GM12878 (cell line): Measurements from ENCODE around the gene ZNF512. TPM values are rescaled to one million over a fixed set of nuclear protein-coding genes. Genes with fewer than 3 reads are reported as not detected.

ENCODE experiments used
- ATAC-seq: fragments of 200-7000 bp; cut with Tn5 transposase; 3 replicates; pipeline ENCODE4 v1.9.1; 2020; ENCODE audit warnings: mild to moderate bottlenecking, moderate library complexity
- BruUV-seq: library from RNA; stranded (reverse); fragments of 400-500 nt; replicated peaks from 2 replicates; lab custom pipeline; 2021; lab: Mats Ljungman, UMichigan
- CTCF ChIA-PET: fragments of 300-600 bp; sonication (Branson Sonifier 250); formaldehyde crosslinking; extraction: SDS; loops from one replicate; lab custom pipeline; 2021; ENCODE audit warnings: inconsistent platforms; lab: Yijun Ruan, JAX
- POLR2A ChIA-PET: fragments of 350-600 bp; formaldehyde crosslinking; extraction: SDS; loops from one replicate; lab custom pipeline; 2021; ENCODE audit warnings: inconsistent platforms; lab: Charles Lee
- RAD21 ChIA-PET: fragments of 300-600 bp; sonication (Branson Sonifier 250); formaldehyde crosslinking; loops from one replicate; lab custom pipeline; 2023; ENCODE audit warnings: antibody characterized with exemption; ENCODE audit not compliant: unreplicated experiment; lab: Charles Lee
- SMC1A ChIA-PET: fragments of 300-600 bp; sonication (Branson Sonifier 250); formaldehyde crosslinking; loops from one replicate; lab custom pipeline; 2023; ENCODE audit not compliant: unreplicated experiment, uncharacterized antibody; lab: Charles Lee
- DNase-seq: peaks from one replicate; pipeline ENCODE4 v3.0.0-alpha.2; 2011; ENCODE audit warnings: low read depth, low spot score
- FAIRE-seq: peaks from 3 replicates; lab custom pipeline; 2011; peaks lifted over from hg19 to GRCh38; lab: Jason Lieb, UNC
- H2AFZ ChIP-seq: 2 replicates; pipeline ENCODE4 v1.6.0; 2011; ENCODE audit warnings: low read depth, low read length, control low read depth; ENCODE audit not compliant: control insufficient read depth
- H3K27ac ChIP-seq: 2 replicates; pipeline ENCODE4 v1.5.1; 2011; ENCODE audit warnings: control low read depth; ENCODE audit not compliant: control insufficient read depth, insufficient read depth
- H3K27me3 ChIP-seq, 2 experiments: replicated peaks in 1 of 2; 2 replicates each; pipeline versions ENCODE4 v1.6.0 to v1.6.1; 2011; ENCODE audit warnings: low read length in 1 of 2; ENCODE audit not compliant: control insufficient read depth in 2 of 2, insufficient read depth in 2 of 2
- H3K36me3 ChIP-seq, 2 experiments: 2 replicates each; pipeline ENCODE4 v1.5.1; 2011; ENCODE audit warnings: low read length in 1 of 2; ENCODE audit not compliant: control insufficient read depth in 2 of 2, insufficient read depth in 2 of 2
- H3K4me1 ChIP-seq: 2 replicates; pipeline ENCODE4 v1.6.1; 2011; ENCODE audit warnings: mild to moderate bottlenecking, low read length, moderate library complexity, mixed read lengths; ENCODE audit not compliant: control insufficient read depth, insufficient read depth
- H3K4me2 ChIP-seq: 2 replicates; pipeline ENCODE4 v1.6.0; 2011; ENCODE audit warnings: control low read depth; ENCODE audit not compliant: control insufficient read depth, insufficient read depth
- H3K4me3 ChIP-seq: fragments of 200-600 bp; sonication (generic); 2 replicates; pipeline ENCODE4 v1.5.1; 2016
- H3K79me2 ChIP-seq: 2 replicates; pipeline ENCODE4 v1.6.0; 2011; ENCODE audit warnings: low read length; ENCODE audit not compliant: control insufficient read depth, insufficient read depth
- H3K9ac ChIP-seq: 2 replicates; pipeline ENCODE4 v1.8.0; 2011; ENCODE audit warnings: low read length, control low read depth, mixed read lengths; ENCODE audit not compliant: control insufficient read depth, insufficient read depth
- H3K9me3 ChIP-seq: replicated peaks from 3 replicates; pipeline ENCODE4 v1.5.1; 2011; ENCODE audit warnings: mild to moderate bottlenecking, low read length; ENCODE audit not compliant: control insufficient read depth, insufficient read depth
- H4K20me1 ChIP-seq: 2 replicates; pipeline ENCODE4 v1.6.0; 2011; ENCODE audit not compliant: control insufficient read depth, insufficient read depth
- BCL11A ChIP-seq: IDR thresholded peaks from 2 replicates; pipeline ENCODE4 v1.6.1; 2011; ENCODE audit warnings: low read depth, low read length
- CTCF ChIP-seq, 3 experiments: IDR thresholded peaks in 2 of 3; conservative IDR thresholded peaks in 1 of 3; 2 replicates each; pipeline ENCODE4 v1.5.1; 2011; ENCODE audit warnings: low read depth in 3 of 3, low read length in 3 of 3, mild to moderate bottlenecking in 3 of 3, control low read depth in 2 of 3, moderate library complexity in 2 of 3, inconsistent platforms in 1 of 3, mixed read lengths in 1 of 3; ENCODE audit not compliant: control insufficient read depth in 2 of 3, insufficient read depth in 1 of 3; ENCODE audit errors: extremely low read depth in 1 of 3
- EZH2 ChIP-seq: IDR thresholded peaks from 2 replicates; pipeline ENCODE4 v1.6.1; 2012; ENCODE audit warnings: low read depth, mild to moderate bottlenecking, control low read depth, inconsistent platforms, low read length, borderline replicate concordance; ENCODE audit not compliant: control insufficient read depth
- IRF3 ChIP-seq: fragments of 450-650 bp; IDR thresholded peaks from 2 replicates; pipeline ENCODE4 v1.6.1; 2014; ENCODE audit warnings: mild to moderate bottlenecking
- JUNB ChIP-seq: IDR thresholded peaks from 2 replicates; pipeline ENCODE4 v1.6.1; 2016; ENCODE audit warnings: antibody characterized with exemption, mild to moderate bottlenecking
- KDM1A ChIP-seq: fragments of 200-600 bp; sonication (generic); IDR thresholded peaks from 2 replicates; pipeline ENCODE4 v1.6.1; 2016; ENCODE audit warnings: borderline replicate concordance
- LARP7 ChIP-seq: fragments of 450-650 bp; IDR thresholded peaks from 2 replicates; pipeline ENCODE4 v1.6.1; 2017; ENCODE audit warnings: mild to moderate bottlenecking
- NR2C1 ChIP-seq: fragments of 450-650 bp; IDR thresholded peaks from 2 replicates; pipeline ENCODE4 v1.6.1; 2017; ENCODE audit warnings: antibody characterized with exemption, mild to moderate bottlenecking, moderate library complexity
- SUZ12 ChIP-seq: fragments of 200-600 bp; sonication (generic); IDR thresholded peaks from one replicate; pipeline ENCODE4 v1.6.1; 2018; ENCODE audit warnings: antibody characterized with exemption, mild to moderate bottlenecking; ENCODE audit not compliant: unreplicated experiment
- ZBED1 ChIP-seq: IDR thresholded peaks from 2 replicates; pipeline ENCODE4 v1.6.1; 2016; ENCODE audit warnings: borderline replicate concordance
- WGBS: methylation state at CpG from one replicate; pipeline ENCODE4 v1.1.6; 2016; ENCODE audit warnings: low lambda C conversion rate; ENCODE audit not compliant: insufficient replicate concordance, insufficient coverage; ENCODE audit errors: missing lambda C conversion rate; 5-methylcytosine and 5-hydroxymethylcytosine counted together
- in situ Hi-C: fragments of 300-500 bp; cut with MboI; formaldehyde crosslinking; loops from 9 replicates; pipeline ENCODE4 v1.14.3; 2018; ENCODE audit warnings: mixed read lengths
- intact Hi-C: fragments of 100-400 bp; cut with micrococcal nuclease; formaldehyde crosslinking; loops from one replicate; pipeline ENCODE4 v1.14.2; 2022; ENCODE audit not compliant: unreplicated experiment
- polyA plus RNA-seq, 11 experiments: library from polyadenylated mRNA; depleted of rRNA in 4 of 11; unstranded in 6 of 11; stranded (reverse) in 5 of 11; fragments of >200 nt; fragmentation: Nextera tagmentation in 4 of 11; fragmentation: Illumina TruSeq in 1 of 11; extraction: Ambion mirVana in 4 of 11; extraction: Trizol in 1 of 11; gene quantifications; 1 replicate in 1 of 11; 2 replicates in 10 of 11; pipeline versions ENCODE4 v1.2.1 to v1.2.3, GENCODE V29; 2011 to 2016; ENCODE audit warnings: inconsistent platforms in 2 of 11, missing spikeins in 2 of 11, low read depth in 1 of 11
- total RNA-seq, 4 experiments: library from RNA; depleted of rRNA in 3 of 4; stranded (reverse); fragments of >200 nt in 3 of 4; fragmentation: Illumina TruSeq in 1 of 4; extraction: Trizol in 1 of 4; gene quantifications; 2 replicates each; pipeline versions ENCODE4 v1.2.1 to v1.2.3, GENCODE V29; 2013 to 2021
- TF ChIP-seq, protein P1 (sequence below): fragments of 450-650 bp; IDR thresholded peaks from 2 replicates; pipeline ENCODE4 v1.6.1; 2017; ENCODE audit warnings: antibody characterized with exemption, mild to moderate bottlenecking, moderate library complexity

The ZNF512 gene
- total and polyA plus RNA-seq, 10 of the 15 experiments (the other 5 are each of a cell fraction or from before 2014, with no cell fraction given) = 14.1 to 61.9 (median 31.2) TPM

DNA sequence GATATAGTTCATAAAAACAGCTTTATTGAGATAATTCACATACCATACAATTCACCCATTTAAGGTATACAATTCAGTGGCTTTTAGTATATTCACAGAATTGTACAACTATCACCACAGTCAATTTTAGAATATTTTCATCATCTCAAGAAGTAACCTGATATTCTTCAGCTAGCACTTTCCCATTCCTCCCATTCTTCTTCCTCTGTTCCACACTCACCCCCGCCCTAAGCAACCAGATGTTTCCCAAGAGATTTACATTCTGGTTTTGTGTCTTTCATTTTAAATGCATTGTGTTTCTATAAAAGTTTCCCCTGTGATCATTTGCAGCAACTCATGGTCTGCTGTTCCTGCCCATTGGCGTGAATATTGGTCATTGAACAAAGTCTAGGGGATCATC, 51.4 kb downstream of the ZNF512 start:
- BruUV-seq = no TSS peak
- in situ Hi-C loops (no loop called here), intact Hi-C loops (no loop called here)
- Histone ChIP-seq H3K36me3 (peaks cover 0 to 23% of the 10 kb centered on the region in 2 experiments; a peak in 2 of 4 replicates), H3K9ac (no peak overlapping the region), H3K4me2 (no peak overlapping the region), H3K27me3 (no peaks in the 10 kb centered on the region), H3K79me2 (peaks cover 5% of the 10 kb centered on the region), H3K4me1 (peaks cover 4% of the 10 kb centered on the region), H3K27ac (no peak overlapping the region), H3K4me3 (no peak overlapping the region), H2AFZ (no peak overlapping the region), H4K20me1 (no peaks in the 10 kb centered on the region), H3K9me3 (no peaks in the 10 kb centered on the region)
- ATAC-seq (no peak), FAIRE-seq (no peak), DNase-seq (no peak)
- SMC1A ChIA-PET = no interaction called here
- WGBS = 93% methylated on average over 2 of the region's 2 CpGs
- CTCF ChIA-PET = interaction anchor here (2.7 kb wide), 1 partner anchor 50 kb away, joined by 10 read pairs; no protein-coding TSS in a partner anchor
- RAD21 ChIA-PET = interaction anchor here (0.6 kb wide), 1 partner anchor 1350 kb away, joined by 3 read pairs; no protein-coding TSS in a partner anchor
- no peak for TF ChIP-seq CTCF (IDR thresholded peaks at IDR 0.05 in 2 of 3, conservative IDR thresholded peaks at IDR 0.05 in 1 of 3; ENCODE audit: control insufficient read depth in 2 of 3, extremely low read depth in 1 of 3, insufficient read depth in 1 of 3, low read depth in 3 of 3, low read length in 3 of 3)
- no peak for TF ChIP-seq KDM1A
- TF ChIP-seq LARP7 = no peak
- POLR2A ChIA-PET = no interaction called here

DNA sequence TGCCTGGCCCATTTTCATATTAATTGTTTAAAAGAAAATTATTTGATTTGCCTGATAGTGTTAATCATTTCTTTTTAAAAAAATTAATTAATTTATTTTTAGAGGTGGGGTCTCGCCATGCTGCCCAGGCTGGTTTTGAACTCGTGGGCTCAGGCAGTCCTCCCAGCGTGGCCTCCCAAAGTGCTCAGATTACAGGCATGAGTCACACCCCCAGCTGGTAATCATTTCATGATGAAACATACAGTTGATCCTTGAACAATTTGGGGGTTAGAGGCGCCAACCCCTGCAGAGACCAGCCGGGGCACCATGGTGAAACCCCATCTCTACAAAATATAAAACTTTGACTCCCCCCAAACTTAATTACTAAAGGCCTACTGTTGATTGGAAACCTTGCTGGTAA, 53.9 kb downstream of the ZNF512 start:
- no peaks in the 10 kb centered on the region for H3K27me3 ChIP-seq
- H3K9me3 ChIP-seq = no peaks in the 10 kb centered on the region
- WGBS = 95% methylated on average over 5 of the region's 5 CpGs
- no peak overlapping the region for H3K4me3 ChIP-seq
- H3K9ac ChIP-seq = no peak overlapping the region
- peaks cover 0 to 31% of the 10 kb centered on the region in 2 experiments; a peak in 2 of 4 replicates for H3K36me3 ChIP-seq
- no TSS peak for BruUV-seq
- no peaks in the 10 kb centered on the region for H3K4me1 ChIP-seq
- no peak for ATAC-seq
- in situ Hi-C loops = no loop called here
- H2AFZ ChIP-seq = no peak overlapping the region
- ChIA-PET RAD21 (no interaction called here), SMC1A (no interaction called here), CTCF (no interaction called here), POLR2A (no interaction called here)
- intact Hi-C loops = no loop called here
- no peaks in the 10 kb centered on the region for H3K79me2 ChIP-seq
- no peak overlapping the region for H3K4me2 ChIP-seq
- no peak for DNase-seq
- no peak overlapping the region for H3K27ac ChIP-seq
- no peaks in the 10 kb centered on the region for H4K20me1 ChIP-seq
- FAIRE-seq = no peak
- TF ChIP-seq IRF3 (no peak), NR2C1 (no peak), EZH2 (no peak), ZBED1 (no peak), JUNB (no peak), BCL11A (no peak), SUZ12 (no peak)
- TF ChIP-seq, protein P1, sequence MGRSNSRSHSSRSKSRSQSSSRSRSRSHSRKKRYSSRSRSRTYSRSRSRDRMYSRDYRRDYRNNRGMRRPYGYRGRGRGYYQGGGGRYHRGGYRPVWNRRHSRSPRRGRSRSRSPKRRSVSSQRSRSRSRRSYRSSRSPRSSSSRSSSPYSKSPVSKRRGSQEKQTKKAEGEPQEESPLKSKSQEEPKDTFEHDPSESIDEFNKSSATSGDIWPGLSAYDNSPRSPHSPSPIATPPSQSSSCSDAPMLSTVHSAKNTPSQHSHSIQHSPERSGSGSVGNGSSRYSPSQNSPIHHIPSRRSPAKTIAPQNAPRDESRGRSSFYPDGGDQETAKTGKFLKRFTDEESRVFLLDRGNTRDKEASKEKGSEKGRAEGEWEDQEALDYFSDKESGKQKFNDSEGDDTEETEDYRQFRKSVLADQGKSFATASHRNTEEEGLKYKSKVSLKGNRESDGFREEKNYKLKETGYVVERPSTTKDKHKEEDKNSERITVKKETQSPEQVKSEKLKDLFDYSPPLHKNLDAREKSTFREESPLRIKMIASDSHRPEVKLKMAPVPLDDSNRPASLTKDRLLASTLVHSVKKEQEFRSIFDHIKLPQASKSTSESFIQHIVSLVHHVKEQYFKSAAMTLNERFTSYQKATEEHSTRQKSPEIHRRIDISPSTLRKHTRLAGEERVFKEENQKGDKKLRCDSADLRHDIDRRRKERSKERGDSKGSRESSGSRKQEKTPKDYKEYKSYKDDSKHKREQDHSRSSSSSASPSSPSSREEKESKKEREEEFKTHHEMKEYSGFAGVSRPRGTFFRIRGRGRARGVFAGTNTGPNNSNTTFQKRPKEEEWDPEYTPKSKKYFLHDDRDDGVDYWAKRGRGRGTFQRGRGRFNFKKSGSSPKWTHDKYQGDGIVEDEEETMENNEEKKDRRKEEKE = no peak
